IPS-NIHi7 (cell line): ENCODE results near the gene CEPT1.

Experiments used
- DNase-seq: peaks from one replicate; pipeline ENCODE4 v3.0.0; 2012; ENCODE audit warnings: mixed read lengths; ENCODE audit errors: extremely low spot score

CEPT1 gene

DNA sequence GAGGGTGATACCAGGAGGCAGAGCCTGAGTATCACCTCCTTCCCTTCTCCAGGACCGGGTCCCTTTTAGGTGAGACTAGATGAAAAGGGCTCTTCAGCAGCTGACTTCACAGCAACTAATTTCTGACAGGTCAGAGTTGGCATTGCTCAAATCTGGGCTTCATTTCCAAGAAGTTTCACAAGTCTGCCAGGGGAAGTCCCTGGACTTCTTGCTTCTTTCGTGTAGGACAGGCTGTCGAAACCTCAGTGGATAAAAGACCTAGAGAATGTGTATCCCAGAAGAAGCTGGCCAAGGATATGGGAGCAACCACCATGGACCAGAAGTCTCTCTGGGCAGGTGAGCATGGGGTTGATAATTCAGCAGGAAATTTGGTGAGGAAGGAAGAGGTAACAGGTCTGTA lies 87.4 kb downstream of the CEPT1 start, which contains the start of gene CHI3L2:
Gene CHI3L2, plus strand, starts transcription at position 280 of the 400 bp plus-strand sequence. Its CDS starts 17 bp downstream, at position 297.
- no peak for DNase-seq

DNA sequence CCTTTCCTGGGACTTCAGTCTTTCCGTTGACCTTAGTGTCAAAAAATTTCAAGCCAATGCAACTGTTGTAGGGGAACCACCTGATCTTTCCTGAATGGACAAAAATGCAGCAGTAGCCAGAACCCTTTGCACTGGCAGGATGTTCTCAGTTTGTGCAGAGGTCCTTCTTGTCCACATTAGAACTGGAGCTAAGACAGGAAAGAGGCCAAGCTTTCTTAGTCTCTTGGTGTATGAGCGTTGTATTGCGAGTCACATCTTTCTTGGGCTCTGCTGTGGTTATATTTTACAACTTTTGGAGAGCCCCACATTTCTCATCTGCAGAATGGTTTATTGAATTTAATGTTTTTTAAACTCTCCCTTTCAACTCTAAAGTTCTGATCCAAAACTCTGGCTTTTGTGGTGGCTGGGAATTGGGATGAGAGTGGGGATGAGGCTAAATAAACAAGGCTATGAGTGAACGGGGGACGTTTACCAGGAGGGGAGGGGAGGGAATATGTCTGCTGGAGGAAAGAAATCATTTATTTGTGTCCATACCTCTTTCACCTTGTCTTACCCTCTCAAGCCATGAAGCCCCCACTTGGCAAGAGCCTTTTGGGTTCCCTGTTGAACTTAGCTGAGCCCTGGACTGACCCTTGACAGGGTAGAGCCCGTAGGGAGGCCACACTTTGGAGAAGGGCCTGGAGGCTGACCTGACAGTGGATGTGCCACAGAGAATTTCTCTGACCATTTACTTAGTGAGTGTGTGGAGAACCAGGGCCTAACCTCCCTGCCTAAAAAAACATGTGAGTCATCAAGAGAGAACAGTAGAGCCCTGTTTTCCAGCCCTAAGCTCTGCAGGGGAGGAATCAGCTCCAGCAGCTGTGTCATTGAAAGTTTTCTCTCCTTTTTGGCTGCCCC lies 88.1 kb downstream of the CEPT1 start:
- peak; percentile 33 for DNase-seq

DNA sequence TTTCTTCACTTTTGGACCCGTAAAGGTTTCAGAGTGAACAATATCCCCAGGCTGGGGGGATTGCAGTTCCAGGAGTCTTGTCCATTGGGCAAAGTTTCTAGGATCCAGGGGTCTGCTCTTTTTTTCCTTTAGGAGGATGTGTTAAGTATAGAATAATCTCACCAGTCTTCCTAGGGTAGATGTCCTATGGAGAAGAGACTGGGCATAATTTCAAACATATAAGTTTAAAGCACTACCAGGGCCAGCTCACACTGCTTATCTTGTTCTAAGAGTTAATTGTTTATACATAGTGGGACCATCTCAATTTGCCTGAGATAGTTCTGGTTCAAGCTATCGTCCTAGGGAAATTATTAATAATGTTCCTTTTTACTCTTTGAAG lies 88.7 kb downstream of the CEPT1 start:
- DNase-seq, result no peak

DNA sequence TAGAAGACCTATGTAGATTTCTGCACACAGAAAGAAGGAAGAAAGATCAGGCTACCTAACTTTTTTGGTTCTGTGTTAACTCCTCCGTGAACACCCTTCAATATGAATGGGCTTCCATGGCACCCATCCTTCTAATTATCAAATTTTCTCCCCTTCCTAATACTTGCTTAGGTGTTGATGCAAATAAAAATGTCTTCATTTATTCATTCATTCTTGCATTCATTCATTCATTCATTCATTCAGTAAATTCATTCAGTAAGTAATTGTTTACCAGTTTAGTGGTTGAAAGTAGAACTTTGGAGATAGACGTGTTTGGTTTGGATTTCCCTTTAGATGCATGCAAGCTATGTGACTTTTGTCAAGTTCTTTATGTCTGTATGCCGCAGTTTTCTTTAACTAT lies 92.1 kb downstream of the CEPT1 start:
- no peak for DNase-seq

DNA sequence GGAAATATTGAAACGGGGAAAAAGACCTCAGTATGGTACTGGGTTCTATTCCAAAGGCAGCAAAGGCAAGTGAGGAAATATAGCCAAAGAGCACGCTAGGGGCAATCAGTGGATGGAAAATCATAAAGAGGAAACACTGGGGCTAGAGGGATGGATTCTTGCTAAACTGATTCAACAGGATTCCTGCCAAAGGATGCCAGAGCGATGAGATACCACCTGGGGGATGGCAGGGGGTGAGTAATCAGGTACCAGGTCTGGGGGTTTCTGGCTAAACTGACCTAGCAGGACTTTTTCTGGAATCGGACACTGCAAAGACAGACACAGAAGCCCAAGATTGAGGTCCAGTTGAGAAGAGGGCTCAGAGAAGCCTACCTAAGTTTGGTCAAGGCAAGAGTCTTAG lies 94.2 kb downstream of the CEPT1 start:
- DNase-seq, result no peak
